Measurements from ENCODE around the gene SULT2A1. TPM values are rescaled to one million over a fixed set of nuclear protein-coding genes. Genes with fewer than 3 reads are reported as not detected.
A peak's percentile ranks its signal among the peaks of the same experiment; 100 is the strongest.
"Not testable (repeated sequence)": the region's sequence is repeated elsewhere in the genome, so short reads cannot be mapped to it uniquely, and the experiment has no call there.

Gene SULT2A1
- total and polyA plus RNA-seq, 9 donors: 0.05 to 5.7 (median 0.61) TPM; not detected in 5

DNA sequence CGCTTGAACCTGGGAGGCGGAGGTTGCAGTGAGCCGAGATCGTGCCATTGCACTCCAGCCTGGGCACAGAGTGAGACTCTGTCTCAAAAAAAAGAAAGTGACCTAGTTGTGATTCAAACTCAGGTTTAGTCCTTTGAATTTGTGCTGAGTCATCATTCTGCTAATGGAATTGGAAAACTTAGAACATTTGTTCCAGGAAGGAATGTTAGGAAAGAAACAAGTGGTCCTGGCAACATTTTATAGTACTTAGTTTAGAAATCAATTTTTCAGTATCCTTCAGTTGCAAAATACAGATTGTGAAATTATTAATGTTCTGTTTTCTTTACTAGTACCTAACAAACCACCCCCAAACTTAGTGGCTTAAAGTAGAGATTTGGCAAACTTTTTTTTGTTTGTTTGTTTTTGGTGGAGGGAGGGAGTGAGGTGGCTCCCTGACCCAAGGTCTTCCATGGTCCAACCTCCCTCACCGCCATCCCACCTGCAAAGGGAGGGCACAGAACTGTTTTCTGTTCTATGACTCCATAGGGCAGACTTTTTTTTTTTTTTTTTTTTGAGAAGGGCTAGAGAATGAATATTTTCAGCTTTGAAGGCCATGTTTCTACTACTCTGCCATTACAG, 9.2 kb upstream of the SULT2A1 start:
- DNase-seq: no peak
- no peaks in the 10 kb centered on the region for H3K27me3 ChIP-seq (ENCODE audit: control insufficient read depth, insufficient read depth, low read length)
- WGBS (ENCODE audit: insufficient coverage): 92% methylated on average over 4 of the region's 5 CpGs
- H3K9me3 ChIP-seq (replicated peaks; ENCODE audit: control insufficient read depth, low read depth, low read length): peaks cover 6% of the 10 kb centered on the region
- H3K4me3 ChIP-seq (ENCODE audit: low read length): no peak overlapping the region
- H3K4me1 ChIP-seq (ENCODE audit: control insufficient read depth, insufficient read depth, low read length): no peaks in the 10 kb centered on the region
- no peak overlapping the region for H3K27ac ChIP-seq (ENCODE audit: low read length)
- no peaks in the 10 kb centered on the region for H3K36me3 ChIP-seq (ENCODE audit: control insufficient read depth, insufficient read depth, low read length)

GRCh38 chr19:47891923-47892666, 6.0 kb upstream of the SULT2A1 start:
- H3K27me3 ChIP-seq (ENCODE audit: control insufficient read depth, insufficient read depth, low read length): no peaks in the 10 kb centered on the region
- no peak for DNase-seq

GRCh38 chr19:47891622-47891922, 5.5 kb upstream of the SULT2A1 start:
- no peak for DNase-seq
- no peak overlapping the region for H3K4me3 ChIP-seq (ENCODE audit: low read length)
- H3K27me3 ChIP-seq (ENCODE audit: control insufficient read depth, insufficient read depth, low read length): no peaks in the 10 kb centered on the region

More at GRCh38 chr19:47891923-47892666, 6.0 kb upstream of the SULT2A1 start:
- Histone ChIP-seq H3K27ac (ENCODE audit: low read length) (no peak overlapping the region), H3K4me3 (ENCODE audit: low read length) (no peak overlapping the region), H3K9me3 (replicated peaks; ENCODE audit: control insufficient read depth, low read depth, low read length) (peaks cover 6% of the 10 kb centered on the region), H3K36me3 (ENCODE audit: control insufficient read depth, insufficient read depth, low read length) (no peaks in the 10 kb centered on the region), H3K4me1 (ENCODE audit: control insufficient read depth, insufficient read depth, low read length) (no peaks in the 10 kb centered on the region)
- 75% methylated on average over 3 of the region's 7 CpGs for WGBS (ENCODE audit: insufficient coverage)

GRCh38 chr19:47890865-47891621, 4.9 kb upstream of the SULT2A1 start:
- no peak for DNase-seq
- WGBS (ENCODE audit: insufficient coverage): 60% methylated on average over 4 of the region's 7 CpGs
- no peaks in the 10 kb centered on the region for H3K4me1 ChIP-seq (ENCODE audit: control insufficient read depth, insufficient read depth, low read length)
- H3K36me3 ChIP-seq (ENCODE audit: control insufficient read depth, insufficient read depth, low read length): no peaks in the 10 kb centered on the region
- no peak overlapping the region for H3K4me3 ChIP-seq (ENCODE audit: low read length)
- no peaks in the 10 kb centered on the region for H3K27me3 ChIP-seq (ENCODE audit: control insufficient read depth, insufficient read depth, low read length)
- H3K9me3 ChIP-seq (replicated peaks; ENCODE audit: control insufficient read depth, low read depth, low read length): peaks cover 6% of the 10 kb centered on the region
- H3K27ac ChIP-seq (ENCODE audit: low read length): no peak overlapping the region

More at GRCh38 chr19:47891622-47891922, 5.5 kb upstream of the SULT2A1 start:
- H3K27ac ChIP-seq (ENCODE audit: low read length): no peak overlapping the region
- H3K36me3 ChIP-seq (ENCODE audit: control insufficient read depth, insufficient read depth, low read length): no peaks in the 10 kb centered on the region
- WGBS (ENCODE audit: insufficient coverage): 60% methylated on average over 1 of the region's 2 CpGs
- no peaks in the 10 kb centered on the region for H3K4me1 ChIP-seq (ENCODE audit: control insufficient read depth, insufficient read depth, low read length)
- peaks cover 6% of the 10 kb centered on the region for H3K9me3 ChIP-seq (replicated peaks; ENCODE audit: control insufficient read depth, low read depth, low read length)

- H3K9me3 ChIP-seq (replicated peaks; ENCODE audit: control insufficient read depth, low read depth, low read length): no peaks in the 10 kb centered on the region
- no peak overlapping the region for H3K27ac ChIP-seq (ENCODE audit: low read length)
- no peak for DNase-seq
- H3K36me3 ChIP-seq (ENCODE audit: control insufficient read depth, insufficient read depth, low read length): no peaks in the 10 kb centered on the region
- peaks cover 3% of the 10 kb centered on the region for H3K27me3 ChIP-seq (ENCODE audit: control insufficient read depth, insufficient read depth, low read length)
- no peak overlapping the region for H3K4me3 ChIP-seq (ENCODE audit: low read length)
- no CpG with 5 or more reads among the region's 5 CpGs for WGBS (ENCODE audit: insufficient coverage)
- no peaks in the 10 kb centered on the region for H3K4me1 ChIP-seq (ENCODE audit: control insufficient read depth, insufficient read depth, low read length)
These were observed 1.1 kb downstream of the SULT2A1 start for GRCh38 chr19:47885067-47885463.

DNA sequence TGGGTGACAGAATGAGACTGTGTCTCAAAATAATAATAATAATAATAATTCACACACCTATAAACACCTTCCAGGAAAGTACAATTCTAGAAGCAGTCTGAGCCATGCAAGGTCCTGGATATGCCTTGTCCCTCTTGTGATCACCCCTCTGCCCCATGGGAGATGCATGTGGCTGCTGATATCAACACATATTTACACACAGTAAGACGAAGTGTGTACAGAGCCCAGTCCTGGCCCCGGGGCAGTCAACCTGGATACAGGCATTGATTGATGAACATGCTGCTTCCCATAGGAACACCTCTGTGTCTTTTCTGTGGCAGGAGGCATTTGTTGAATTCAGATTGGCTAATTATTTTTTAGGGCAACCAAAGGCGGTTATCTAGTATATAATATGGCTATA, 3.2 kb downstream of the SULT2A1 start:
- DNase-seq: no peak
- Histone ChIP-seq H3K9me3 (replicated peaks; ENCODE audit: control insufficient read depth, low read depth, low read length) (no peaks in the 10 kb centered on the region), H3K4me1 (ENCODE audit: control insufficient read depth, insufficient read depth, low read length) (no peaks in the 10 kb centered on the region), H3K27me3 (ENCODE audit: control insufficient read depth, insufficient read depth, low read length) (peaks cover 3% of the 10 kb centered on the region), H3K27ac (ENCODE audit: low read length) (no peak overlapping the region), H3K4me3 (ENCODE audit: low read length) (no peak overlapping the region), H3K36me3 (ENCODE audit: control insufficient read depth, insufficient read depth, low read length) (no peaks in the 10 kb centered on the region)
- no CpG with 5 or more reads among the region's 3 CpGs for WGBS (ENCODE audit: insufficient coverage)

DNA sequence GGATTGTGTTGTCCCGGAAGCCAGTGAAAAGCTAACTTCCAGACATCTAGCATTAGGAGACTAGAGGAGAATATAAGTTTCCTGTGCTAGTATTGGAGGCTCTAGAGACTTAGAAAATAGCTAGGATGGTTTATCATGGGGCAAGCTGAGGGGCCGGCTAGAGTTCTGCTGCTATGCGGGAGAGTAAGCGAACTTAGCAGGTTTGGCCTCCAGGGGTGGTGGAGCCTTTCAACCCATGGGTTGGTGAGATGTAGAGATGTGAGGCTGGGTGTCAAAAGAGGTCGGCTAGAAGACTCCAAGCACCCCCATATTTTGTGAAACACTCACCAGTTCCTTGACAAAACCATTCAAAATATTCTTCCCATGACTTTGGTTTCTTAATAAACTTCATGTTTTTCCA, 4.4 kb downstream of the SULT2A1 start:
- no peaks in the 10 kb centered on the region for H3K36me3 ChIP-seq (ENCODE audit: control insufficient read depth, insufficient read depth, low read length)
- no peaks in the 10 kb centered on the region for H3K4me1 ChIP-seq (ENCODE audit: control insufficient read depth, insufficient read depth, low read length)
- H3K27me3 ChIP-seq (ENCODE audit: control insufficient read depth, insufficient read depth, low read length): peaks cover 3% of the 10 kb centered on the region
- H3K27ac ChIP-seq (ENCODE audit: low read length): no peak overlapping the region
- no peak for DNase-seq
- 88% methylated on average over 1 of the region's 5 CpGs for WGBS (ENCODE audit: insufficient coverage)
- no peaks in the 10 kb centered on the region for H3K9me3 ChIP-seq (replicated peaks; ENCODE audit: control insufficient read depth, low read depth, low read length)
- H3K4me3 ChIP-seq (ENCODE audit: low read length): no peak overlapping the region

GRCh38 chr19:47879385-47879784, 6.7 kb downstream of the SULT2A1 start:
- not testable (repeated sequence) for H3K4me3 ChIP-seq (ENCODE audit: low read length); H3K36me3 ChIP-seq (ENCODE audit: control insufficient read depth, insufficient read depth, low read length); H3K27ac ChIP-seq (ENCODE audit: low read length); H3K9me3 ChIP-seq (replicated peaks; ENCODE audit: control insufficient read depth, low read depth, low read length); H3K4me1 ChIP-seq (ENCODE audit: control insufficient read depth, insufficient read depth, low read length); DNase-seq; H3K27me3 ChIP-seq (ENCODE audit: control insufficient read depth, insufficient read depth, low read length)
- no CpG with 5 or more reads among the region's 4 CpGs for WGBS (ENCODE audit: insufficient coverage)

- Histone ChIP-seq H3K36me3 (ENCODE audit: control insufficient read depth, insufficient read depth, low read length) (no peaks in the 10 kb centered on the region), H3K9me3 (replicated peaks; ENCODE audit: control insufficient read depth, low read depth, low read length) (no peaks in the 10 kb centered on the region), H3K4me3 (ENCODE audit: low read length) (no peak overlapping the region), H3K4me1 (ENCODE audit: control insufficient read depth, insufficient read depth, low read length) (no peaks in the 10 kb centered on the region), H3K27ac (ENCODE audit: low read length) (no peak overlapping the region), H3K27me3 (ENCODE audit: control insufficient read depth, insufficient read depth, low read length) (no peaks in the 10 kb centered on the region)
- no peak for DNase-seq
- WGBS (ENCODE audit: insufficient coverage): no CpG with 5 or more reads among the region's 4 CpGs
These were observed 7.2 kb downstream of the SULT2A1 start for GRCh38 chr19:47878906-47879305.

DNA sequence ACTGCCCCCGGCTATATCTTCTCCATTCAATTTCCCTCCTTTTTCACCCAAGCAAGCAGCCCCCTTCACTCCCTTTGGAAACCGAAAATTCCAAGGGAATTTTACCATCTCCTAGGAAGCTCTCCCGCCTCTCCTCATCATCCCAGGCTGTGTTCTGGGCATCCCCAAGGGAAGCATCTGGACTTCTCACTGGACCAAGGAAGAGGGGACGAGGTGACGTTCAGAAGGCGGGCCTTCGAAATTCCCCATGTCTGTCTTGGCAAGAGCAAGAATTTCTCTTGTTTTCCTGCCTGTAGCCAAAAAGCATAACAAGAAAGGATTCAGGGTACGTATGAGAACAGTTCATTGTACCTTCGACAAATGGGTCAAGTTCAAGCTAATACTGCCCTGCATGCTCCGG, 20.9 kb downstream of the SULT2A1 start:
- peak; percentile 20 for DNase-seq
- peaks cover 3% of the 10 kb centered on the region for H3K9me3 ChIP-seq (replicated peaks; ENCODE audit: control insufficient read depth, low read depth, low read length)
- WGBS (ENCODE audit: insufficient coverage): 41% methylated on average over 8 of the region's 10 CpGs
- no peaks in the 10 kb centered on the region for H3K36me3 ChIP-seq (ENCODE audit: control insufficient read depth, insufficient read depth, low read length)
- no peak overlapping the region for H3K27ac ChIP-seq (ENCODE audit: low read length)
- H3K27me3 ChIP-seq (ENCODE audit: control insufficient read depth, insufficient read depth, low read length): peaks cover 2% of the 10 kb centered on the region
- H3K4me1 ChIP-seq (ENCODE audit: control insufficient read depth, insufficient read depth, low read length): no peaks in the 10 kb centered on the region
- no peak overlapping the region for H3K4me3 ChIP-seq (ENCODE audit: low read length)
